DOHH2 (cell line): ENCODE measurements around the gene SEL1L3.

Experiments
- CTCF ChIP-seq: fragments of 200-600 bp; sonication (generic); IDR thresholded peaks from one replicate; pipeline ENCODE4 v1.5.1; 2014; ENCODE audit warnings: antibody characterized with exemption, mild to moderate bottlenecking, low read depth, low read length; ENCODE audit not compliant: poor library complexity, severe bottlenecking
- EZH2phosphoT487 ChIP-seq: fragments of 200-600 bp; sonication (generic); IDR thresholded peaks from 2 replicates; pipeline ENCODE4 v1.6.1; 2017; ENCODE audit warnings: borderline replicate concordance, mild to moderate bottlenecking, antibody characterized with exemption, low read length, moderate library complexity, mixed read lengths

DNA sequence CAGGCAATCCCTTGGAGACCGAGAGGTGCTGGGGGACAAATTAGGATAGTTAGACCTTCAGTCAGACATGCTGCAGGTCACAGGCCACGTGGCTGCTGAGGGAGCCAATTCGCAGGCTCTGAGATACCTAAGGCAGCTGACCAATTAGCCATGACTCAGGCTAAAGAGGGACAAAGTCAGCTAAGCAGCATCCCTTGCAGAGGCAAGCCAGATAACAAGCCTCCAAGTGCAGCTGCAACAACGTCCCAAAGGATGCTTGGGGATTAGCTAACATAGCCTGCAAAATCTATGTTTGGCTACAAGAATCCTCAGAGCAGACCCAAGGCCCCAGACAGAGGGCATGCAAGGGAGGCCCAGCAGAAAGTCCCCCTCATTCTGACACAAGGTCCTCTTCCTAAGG, 93.5 kb downstream of the SEL1L3 start:
- TF ChIP-seq CTCF = no peak
- TF ChIP-seq EZH2phosphoT487 = no peak
